ENCODE measurements around the gene MED6. TPM values are rescaled to one million over a fixed set of nuclear protein-coding genes. Genes with fewer than 3 reads are reported as not detected.

MED6 gene
- total RNA-seq, 4 donors from 2014 or later, result 18.2 to 47.9 (median 32.2) TPM

GRCh38 chr14:70567791-70568190, 32.7 kb downstream of the MED6 start:
- WGBS, 2 donors (ENCODE audit: low coverage in 1 of 2), result 40 to 65% methylated on average over 1 to 2 of the region's 2 CpGs
- no peak for TF ChIP-seq POLR2A (IDR thresholded peaks at IDR 0.05)
- TF ChIP-seq EP300 (IDR thresholded peaks at IDR 0.05), result no peak
- TF ChIP-seq POLR2AphosphoS5 (IDR thresholded peaks at IDR 0.05), result no peak
- no peak for TF ChIP-seq CTCF (IDR thresholded peaks at IDR 0.05)
- Histone ChIP-seq H3K27ac (no peak overlapping the region), H3K27me3 (no peaks in the 10 kb centered on the region), H3K36me3 (peaks cover 4 to 71% of the 10 kb centered on the region in 2 donors), H3K4me1 (no peaks in the 10 kb centered on the region), H3K9me3 (peaks cover 0 to 8% (median 0%) of the 10 kb centered on the region in 3 donors), H3K4me3 (no peak overlapping the region)
- no peak for ATAC-seq

- Histone ChIP-seq H3K27me3 (no peaks in the 10 kb centered on the region), H3K9me3 (peaks cover 0 to 8% (median 0%) of the 10 kb centered on the region in 3 donors), H3K4me3 (no peak overlapping the region), H3K4me1 (no peaks in the 10 kb centered on the region), H3K36me3 (peaks cover 4 to 82% of the 10 kb centered on the region in 2 donors), H3K27ac (no peak overlapping the region)
- ATAC-seq, result no peak
- WGBS, 2 donors (ENCODE audit: low coverage in 1 of 2), result 100% methylated on average over 1 of the region's 1 CpG; no CpG with 5 or more reads in 1 of the 2 donors
- no peak for TF ChIP-seq POLR2AphosphoS5 (IDR thresholded peaks at IDR 0.05)
- no peak for TF ChIP-seq EP300 (IDR thresholded peaks at IDR 0.05)
- TF ChIP-seq POLR2A (IDR thresholded peaks at IDR 0.05), result no peak
- no peak for TF ChIP-seq CTCF (IDR thresholded peaks at IDR 0.05)
These were observed 36.6 kb downstream of the MED6 start for GRCh38 chr14:70563869-70564268.

- no peak for TF ChIP-seq CTCF (IDR thresholded peaks at IDR 0.05)
- TF ChIP-seq POLR2A (IDR thresholded peaks at IDR 0.05), result no peak
- no peak for TF ChIP-seq EP300 (IDR thresholded peaks at IDR 0.05)
- no peak for TF ChIP-seq POLR2AphosphoS5 (IDR thresholded peaks at IDR 0.05)
- ATAC-seq, result no peak
- H3K36me3 ChIP-seq, result peaks cover 4 to 84% of the 10 kb centered on the region in 2 donors
These were observed 37.0 kb downstream of the MED6 start for GRCh38 chr14:70563417-70563816.

GRCh38 chr14:70558356-70558755, 42.1 kb downstream of the MED6 start:
- Histone ChIP-seq H3K27me3 (no peaks in the 10 kb centered on the region), H3K4me1 (peaks cover 0 to 6% (median 0%) of the 10 kb centered on the region in 3 donors), H3K27ac (no peak overlapping the region), H3K9me3 (no peaks in the 10 kb centered on the region), H3K36me3 (peaks cover 4 to 34% of the 10 kb centered on the region in 2 donors), H3K4me3 (no peak overlapping the region)
- no peak for ATAC-seq
- TF ChIP-seq CTCF (IDR thresholded peaks at IDR 0.05) (no peak), EP300 (IDR thresholded peaks at IDR 0.05) (no peak), POLR2A (IDR thresholded peaks at IDR 0.05) (no peak), POLR2AphosphoS5 (IDR thresholded peaks at IDR 0.05) (no peak)

More at GRCh38 chr14:70563417-70563816, 37.0 kb downstream of the MED6 start:
- WGBS, 2 donors (ENCODE audit: low coverage in 1 of 2), result 84 to 91% methylated on average over 3 to 4 of the region's 4 CpGs
- no peak overlapping the region for H3K27ac ChIP-seq
- H3K9me3 ChIP-seq, result peaks cover 0 to 8% (median 0%) of the 10 kb centered on the region in 3 donors
- H3K27me3 ChIP-seq, result no peaks in the 10 kb centered on the region
- H3K4me1 ChIP-seq, result no peaks in the 10 kb centered on the region
- no peak overlapping the region for H3K4me3 ChIP-seq

- no peak for ATAC-seq
- no peak for TF ChIP-seq CTCF (IDR thresholded peaks at IDR 0.05)
- no peak for TF ChIP-seq POLR2AphosphoS5 (IDR thresholded peaks at IDR 0.05)
- TF ChIP-seq EP300 (IDR thresholded peaks at IDR 0.05), result no peak
- TF ChIP-seq POLR2A (IDR thresholded peaks at IDR 0.05), result no peak
- Histone ChIP-seq H3K27me3 (no peaks in the 10 kb centered on the region), H3K9me3 (no peaks in the 10 kb centered on the region), H3K4me1 (peaks cover 0 to 6% (median 0%) of the 10 kb centered on the region in 3 donors), H3K36me3 (peaks cover 0 to 10% of the 10 kb centered on the region in 2 donors), H3K27ac (peak overlapping the region in 1 of 4 donors; percentile 14), H3K4me3 (peak overlapping the region in 1 of 2 donors; percentile 18)
- WGBS, 2 donors (ENCODE audit: low coverage in 1 of 2), result 15 to 20% methylated on average over 3 to 10 of the region's 19 CpGs
These were observed 44.6 kb downstream of the MED6 start for GRCh38 chr14:70555890-70556289.

Measured in gastroesophageal sphincter (tissue), 4 donors.